GM06990 (cell line): ENCODE measurements around the gene CHD6.

Source experiments
- DNase-seq: peaks from one replicate; pipeline ENCODE4 v3.0.0-alpha.2; 2011; ENCODE audit not compliant: insufficient read length; ENCODE audit errors: extremely low read depth
- H3K27me3 ChIP-seq: replicated peaks from 2 replicates; pipeline ENCODE4 v1.6.0; 2011; ENCODE audit warnings: low read length; ENCODE audit not compliant: control insufficient read depth, insufficient read depth
- H3K36me3 ChIP-seq: 2 replicates; pipeline ENCODE4 v1.5.1; 2011; ENCODE audit warnings: low read length; ENCODE audit not compliant: control insufficient read depth, insufficient read depth
- H3K4me3 ChIP-seq: replicated peaks from 2 replicates; pipeline ENCODE4 v1.5.1; 2011; ENCODE audit warnings: low read depth, mild to moderate bottlenecking, control low read depth, low read length
- TF ChIP-seq, protein P1 (sequence below): IDR thresholded peaks from 2 replicates; pipeline ENCODE4 v1.5.1; 2011; ENCODE audit warnings: low read length, control low read depth, mild to moderate bottlenecking, inconsistent platforms; ENCODE audit not compliant: insufficient read depth, poor library complexity, severe bottlenecking

CHD6 gene

GRCh38 chr20:41356951-41357350 lies 261.2 kb downstream of the CHD6 start:
- no peak for DNase-seq
- TF ChIP-seq, protein P1, sequence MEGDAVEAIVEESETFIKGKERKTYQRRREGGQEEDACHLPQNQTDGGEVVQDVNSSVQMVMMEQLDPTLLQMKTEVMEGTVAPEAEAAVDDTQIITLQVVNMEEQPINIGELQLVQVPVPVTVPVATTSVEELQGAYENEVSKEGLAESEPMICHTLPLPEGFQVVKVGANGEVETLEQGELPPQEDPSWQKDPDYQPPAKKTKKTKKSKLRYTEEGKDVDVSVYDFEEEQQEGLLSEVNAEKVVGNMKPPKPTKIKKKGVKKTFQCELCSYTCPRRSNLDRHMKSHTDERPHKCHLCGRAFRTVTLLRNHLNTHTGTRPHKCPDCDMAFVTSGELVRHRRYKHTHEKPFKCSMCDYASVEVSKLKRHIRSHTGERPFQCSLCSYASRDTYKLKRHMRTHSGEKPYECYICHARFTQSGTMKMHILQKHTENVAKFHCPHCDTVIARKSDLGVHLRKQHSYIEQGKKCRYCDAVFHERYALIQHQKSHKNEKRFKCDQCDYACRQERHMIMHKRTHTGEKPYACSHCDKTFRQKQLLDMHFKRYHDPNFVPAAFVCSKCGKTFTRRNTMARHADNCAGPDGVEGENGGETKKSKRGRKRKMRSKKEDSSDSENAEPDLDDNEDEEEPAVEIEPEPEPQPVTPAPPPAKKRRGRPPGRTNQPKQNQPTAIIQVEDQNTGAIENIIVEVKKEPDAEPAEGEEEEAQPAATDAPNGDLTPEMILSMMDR = no peak
- H3K4me3 ChIP-seq = no peak overlapping the region
- H3K36me3 ChIP-seq = no peaks in the 10 kb centered on the region
- H3K27me3 ChIP-seq = no peaks in the 10 kb centered on the region

DNA sequence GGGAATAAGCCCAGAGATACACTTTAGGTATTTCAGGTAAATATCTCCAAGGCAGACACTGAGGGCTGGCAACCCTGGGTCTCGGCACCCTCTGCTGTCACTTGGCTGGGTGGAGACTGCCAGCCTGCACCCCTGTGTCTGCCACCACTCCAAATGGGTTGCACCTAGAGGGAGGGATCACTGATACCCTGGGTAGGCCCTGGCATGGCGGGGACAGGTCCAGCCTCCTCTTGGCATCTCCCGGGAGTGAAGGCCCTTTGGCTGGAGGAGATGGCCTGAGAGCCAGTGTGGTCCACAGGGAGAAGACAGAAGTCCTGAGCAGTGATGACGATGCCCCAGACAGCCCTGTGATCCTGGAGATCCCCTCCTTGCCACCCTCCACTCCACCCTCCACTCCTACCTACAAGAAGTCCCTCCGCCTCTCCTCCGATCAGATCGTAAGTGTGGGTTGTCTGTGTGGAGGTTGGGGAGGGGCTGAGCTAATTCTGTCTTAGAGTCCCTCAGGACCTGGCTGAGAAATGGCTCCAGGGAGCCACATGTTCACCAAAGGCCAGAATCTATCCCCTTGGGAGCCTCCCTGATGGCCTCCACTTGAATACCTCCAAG lies 262.5 kb downstream of the CHD6 start:
- TF ChIP-seq, protein P1 = no peak
- no peak overlapping the region for H3K4me3 ChIP-seq
- H3K27me3 ChIP-seq = no peaks in the 10 kb centered on the region
- H3K36me3 ChIP-seq = no peaks in the 10 kb centered on the region
- no peak for DNase-seq

- no peak for DNase-seq
- no peaks in the 10 kb centered on the region for H3K36me3 ChIP-seq
- no peak overlapping the region for H3K4me3 ChIP-seq
- TF ChIP-seq, protein P1 = no peak
- no peaks in the 10 kb centered on the region for H3K27me3 ChIP-seq
Observed at GRCh38 chr20:41355192-41355591, 263.0 kb downstream of the CHD6 start.

- no peak for DNase-seq
- no peaks in the 10 kb centered on the region for H3K27me3 ChIP-seq
- H3K36me3 ChIP-seq = no peaks in the 10 kb centered on the region
- TF ChIP-seq, protein P1 = no peak
- no peak overlapping the region for H3K4me3 ChIP-seq
Observed at GRCh38 chr20:41353530-41353929, 264.6 kb downstream of the CHD6 start.

GRCh38 chr20:41352666-41353065 lies 265.5 kb downstream of the CHD6 start:
- no peak for DNase-seq
- H3K36me3 ChIP-seq = no peaks in the 10 kb centered on the region
- TF ChIP-seq, protein P1 = no peak
- H3K4me3 ChIP-seq = no peak overlapping the region
- no peaks in the 10 kb centered on the region for H3K27me3 ChIP-seq

- H3K27me3 ChIP-seq = no peaks in the 10 kb centered on the region
- TF ChIP-seq, protein P1 = no peak
- no peak for DNase-seq
- no peaks in the 10 kb centered on the region for H3K36me3 ChIP-seq
- no peak overlapping the region for H3K4me3 ChIP-seq
Observed at GRCh38 chr20:41352106-41352505, 266.1 kb downstream of the CHD6 start.
